MCF 10A (cell line): Measurements from ENCODE around the gene NANOS3. TPM values are rescaled to one million over a fixed set of nuclear protein-coding genes. Genes with fewer than 3 reads are reported as not detected.

Experiments used
- BruUV-seq: library from RNA; stranded (reverse); fragments of 400-500 nt; replicated peaks from 2 replicates; lab custom pipeline; 2021; lab: Mats Ljungman, UMichigan
- CTCF ChIA-PET: fragments of 300-600 bp; sonication (Branson Sonifier 250); formaldehyde crosslinking; extraction: SDS; loops from one replicate; lab custom pipeline; 2021; ENCODE audit warnings: antibody characterized with exemption, inconsistent platforms; lab: Yijun Ruan, JAX
- POLR2A ChIA-PET: fragments of 300-600, 350-650 bp; sonication (Branson Sonifier 250); formaldehyde crosslinking; extraction: SDS; loops from one replicate; lab custom pipeline; 2020; ENCODE audit warnings: antibody characterized with exemption, inconsistent platforms; lab: Yijun Ruan, JAX
- DNase-seq: peaks from one replicate; pipeline ENCODE4 v3.0.0-alpha.2; 2018; ENCODE audit not compliant: unreplicated experiment
- H3K27ac Mint-ChIP-seq: one replicate; pipeline ENCODE4 v1.8.0; 2022; ENCODE audit warnings: mild to moderate bottlenecking, low read depth, mixed read lengths; ENCODE audit not compliant: unreplicated experiment
- H3K27me3 Mint-ChIP-seq: one replicate; pipeline ENCODE4 v1.8.0; 2022; ENCODE audit warnings: mixed read lengths; ENCODE audit not compliant: insufficient read depth, unreplicated experiment
- H3K36me3 Mint-ChIP-seq: one replicate; pipeline ENCODE4 v1.8.0; 2022; ENCODE audit warnings: mild to moderate bottlenecking, moderate library complexity, mixed read lengths; ENCODE audit not compliant: insufficient read depth, unreplicated experiment
- H3K4me1 Mint-ChIP-seq: one replicate; pipeline ENCODE4 v1.8.0; 2022; ENCODE audit warnings: mixed read lengths; ENCODE audit not compliant: insufficient read depth, unreplicated experiment
- H3K4me3 Mint-ChIP-seq: one replicate; pipeline ENCODE4 v1.8.0; 2022; ENCODE audit warnings: mild to moderate bottlenecking, moderate library complexity, mixed read lengths; ENCODE audit not compliant: unreplicated experiment
- H3K9me3 Mint-ChIP-seq: one replicate; pipeline ENCODE4 v1.8.0; 2022; ENCODE audit warnings: mixed read lengths; ENCODE audit not compliant: unreplicated experiment
- intact Hi-C: fragments of 100-400 bp; cut with micrococcal nuclease; formaldehyde crosslinking; loops from 2 replicates; pipeline ENCODE4 v1.14.1; 2022
- total RNA-seq: library from RNA; stranded (reverse); gene quantifications from 2 replicates; pipeline ENCODE4 v1.2.3, GENCODE V29; 2022
- TF ChIP-seq, protein P1 (sequence below): fragments of 200-600 bp; IDR thresholded peaks from one replicate; pipeline ENCODE4 v1.8.0; 2022; ENCODE audit warnings: antibody characterized with exemption, mild to moderate bottlenecking; ENCODE audit not compliant: unreplicated experiment

NANOS3 gene
- total RNA-seq, 1 experiment from 2014 or later = not detected

GRCh38 chr19:13843104-13843921, 33.6 kb upstream of the NANOS3 start:
- Mint-ChIP-seq H3K36me3 (peaks cover 66% of the 10 kb centered on the region), H3K27ac (peak overlapping the region; percentile 95), H3K4me1 (peaks cover 28% of the 10 kb centered on the region), H3K4me3 (peak overlapping the region; percentile 96), H3K27me3 (no peaks in the 10 kb centered on the region), H3K9me3 (no peaks in the 10 kb centered on the region)
- intact Hi-C loops = no loop called here
- DNase-seq = peak; percentile 97
- ChIA-PET POLR2A (interaction anchor here (0.5 to 2.4 kb wide), 13 partner anchors 9 to 689 kb away, joined by 3 to 19 read pairs (median 6); partner anchors contain the start of genes C19orf53, MRI1 and ZSWIM4), CTCF (interaction anchor here (0.6 kb wide), 1 partner anchor 20 kb away, joined by 3 read pairs; no protein-coding TSS in a partner anchor)
- TF ChIP-seq, protein P1, sequence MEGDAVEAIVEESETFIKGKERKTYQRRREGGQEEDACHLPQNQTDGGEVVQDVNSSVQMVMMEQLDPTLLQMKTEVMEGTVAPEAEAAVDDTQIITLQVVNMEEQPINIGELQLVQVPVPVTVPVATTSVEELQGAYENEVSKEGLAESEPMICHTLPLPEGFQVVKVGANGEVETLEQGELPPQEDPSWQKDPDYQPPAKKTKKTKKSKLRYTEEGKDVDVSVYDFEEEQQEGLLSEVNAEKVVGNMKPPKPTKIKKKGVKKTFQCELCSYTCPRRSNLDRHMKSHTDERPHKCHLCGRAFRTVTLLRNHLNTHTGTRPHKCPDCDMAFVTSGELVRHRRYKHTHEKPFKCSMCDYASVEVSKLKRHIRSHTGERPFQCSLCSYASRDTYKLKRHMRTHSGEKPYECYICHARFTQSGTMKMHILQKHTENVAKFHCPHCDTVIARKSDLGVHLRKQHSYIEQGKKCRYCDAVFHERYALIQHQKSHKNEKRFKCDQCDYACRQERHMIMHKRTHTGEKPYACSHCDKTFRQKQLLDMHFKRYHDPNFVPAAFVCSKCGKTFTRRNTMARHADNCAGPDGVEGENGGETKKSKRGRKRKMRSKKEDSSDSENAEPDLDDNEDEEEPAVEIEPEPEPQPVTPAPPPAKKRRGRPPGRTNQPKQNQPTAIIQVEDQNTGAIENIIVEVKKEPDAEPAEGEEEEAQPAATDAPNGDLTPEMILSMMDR = no peak
- BruUV-seq = no TSS peak

DNA sequence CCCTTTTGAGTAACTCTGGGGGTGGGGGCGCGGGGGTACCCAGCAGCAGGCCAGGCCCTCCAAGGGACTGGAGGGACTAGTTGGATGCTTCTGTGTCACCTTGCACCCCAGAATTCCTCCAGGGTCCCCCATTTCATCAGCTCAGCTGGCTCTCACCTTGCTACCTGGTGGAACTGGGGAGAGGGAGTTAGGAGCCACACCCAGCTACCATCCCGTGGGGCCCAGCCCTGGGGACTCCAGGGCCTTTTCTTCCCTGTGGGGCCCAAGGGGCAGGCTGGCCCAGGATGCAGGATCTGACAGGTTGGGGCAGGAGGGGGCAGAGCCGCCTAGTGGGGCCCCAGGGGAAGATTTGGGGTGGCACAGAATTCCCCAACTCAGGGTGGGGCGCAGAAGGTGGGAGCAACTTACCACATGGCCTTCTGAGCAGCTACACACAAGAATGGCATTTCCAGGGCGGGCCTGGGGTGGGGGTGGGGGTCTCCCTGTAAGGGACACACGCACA, 32.8 kb upstream of the NANOS3 start:
- TF ChIP-seq, protein P1 = peak; percentile 8
- H3K4me3 Mint-ChIP-seq = peak overlapping the region; percentile 96
- POLR2A ChIA-PET = interaction anchor here (0.5 to 2.4 kb wide), 15 partner anchors 9 to 690 kb away, joined by 3 to 19 read pairs (median 6); partner anchors contain the start of genes C19orf53, MRI1 and ZSWIM4
- CTCF ChIA-PET = interaction anchor here (0.6 kb wide), 1 partner anchor 19 kb away, joined by 3 read pairs; no protein-coding TSS in a partner anchor
- H3K27ac Mint-ChIP-seq = peak overlapping the region; percentile 100
- H3K27me3 Mint-ChIP-seq = no peaks in the 10 kb centered on the region
- intact Hi-C loops = no loop called here
- no TSS peak for BruUV-seq
- no peaks in the 10 kb centered on the region for H3K9me3 Mint-ChIP-seq
- H3K4me1 Mint-ChIP-seq = peaks cover 28% of the 10 kb centered on the region
- H3K36me3 Mint-ChIP-seq = peaks cover 57% of the 10 kb centered on the region
- peak; percentile 69 for DNase-seq

- TF ChIP-seq, protein P1 = no peak
- peak; percentile 93 for DNase-seq
- Mint-ChIP-seq H3K9me3 (no peaks in the 10 kb centered on the region), H3K27ac (peak overlapping the region; percentile 100), H3K4me1 (peaks cover 30% of the 10 kb centered on the region), H3K36me3 (peaks cover 39% of the 10 kb centered on the region), H3K27me3 (no peaks in the 10 kb centered on the region), H3K4me3 (peak overlapping the region; percentile 58)
- TSS peak; percentile 38 for BruUV-seq
- ChIA-PET CTCF (interaction anchor here (0.6 to 1.1 kb wide), 2 partner anchors 13 to 51 kb away, joined by 3 to 4 read pairs; partner anchors contain the start of gene ZSWIM4), POLR2A (interaction anchor here (0.6 to 14.8 kb wide), 17 partner anchors 9 to 1055 kb away, joined by 3 to 265 read pairs (median 4); partner anchors contain the start of genes C19orf53, JUNB and ZSWIM4)
- intact Hi-C loops = no loop called here
Observed at GRCh38 chr19:13846557-13847406, 30.2 kb upstream of the NANOS3 start.
